ENCODE results near the gene WRAP53.
A peak's percentile ranks its signal among the peaks of the same experiment; 100 is the strongest.

The WRAP53 gene

DNA sequence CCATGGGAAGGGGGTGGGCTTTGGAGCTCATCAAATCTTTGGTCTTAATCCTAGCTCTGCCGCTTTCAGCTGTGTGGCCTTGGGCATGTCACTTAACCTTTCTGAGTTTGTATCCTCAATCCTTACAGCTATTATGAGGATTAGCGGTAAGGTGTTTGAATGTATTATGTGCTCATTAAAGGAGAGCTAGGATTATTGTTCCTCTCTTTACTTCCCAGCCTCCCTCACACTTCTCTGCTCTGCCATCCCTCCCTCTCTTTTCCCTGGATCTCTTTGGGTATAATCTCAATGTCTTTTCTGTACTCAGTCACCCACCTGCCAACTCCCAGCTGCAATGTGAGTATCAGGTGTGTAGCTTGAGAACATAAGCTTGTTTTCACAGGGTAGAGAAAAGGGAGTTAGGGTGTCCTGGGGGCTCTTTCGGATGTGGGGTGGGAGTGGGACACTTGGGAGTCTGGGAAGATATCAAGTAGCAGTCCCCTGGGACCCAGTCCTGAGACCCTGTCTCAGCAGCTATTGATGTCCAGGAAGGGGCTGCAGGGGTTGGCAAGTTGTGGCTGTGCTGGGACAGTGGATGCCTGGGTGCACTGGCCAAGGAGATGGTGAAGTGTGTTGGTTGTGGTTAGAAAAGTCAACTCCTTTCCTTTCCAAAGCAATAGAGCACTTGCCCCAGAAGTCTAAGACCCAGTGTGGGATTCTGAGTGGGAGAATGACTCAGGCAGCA lies 18.5 kb downstream of the WRAP53 start:
- H3K4me3 ChIP-seq (ENCODE audit: low read length): no peak overlapping the region
- no peak for DNase-seq (ENCODE audit: low read depth, low spot score)

GRCh38 chr17:7707446-7707845 lies 19.2 kb downstream of the WRAP53 start:
- DNase-seq (ENCODE audit: low read depth, low spot score): no peak

GRCh38 chr17:7707858-7708750 lies 19.8 kb downstream of the WRAP53 start:
- no peak for DNase-seq (ENCODE audit: low read depth, low spot score)
- H3K4me3 ChIP-seq (ENCODE audit: low read length): no peak overlapping the region

More at GRCh38 chr17:7707446-7707845, 19.2 kb downstream of the WRAP53 start:
- no peak overlapping the region for H3K4me3 ChIP-seq (ENCODE audit: low read length)

DNA sequence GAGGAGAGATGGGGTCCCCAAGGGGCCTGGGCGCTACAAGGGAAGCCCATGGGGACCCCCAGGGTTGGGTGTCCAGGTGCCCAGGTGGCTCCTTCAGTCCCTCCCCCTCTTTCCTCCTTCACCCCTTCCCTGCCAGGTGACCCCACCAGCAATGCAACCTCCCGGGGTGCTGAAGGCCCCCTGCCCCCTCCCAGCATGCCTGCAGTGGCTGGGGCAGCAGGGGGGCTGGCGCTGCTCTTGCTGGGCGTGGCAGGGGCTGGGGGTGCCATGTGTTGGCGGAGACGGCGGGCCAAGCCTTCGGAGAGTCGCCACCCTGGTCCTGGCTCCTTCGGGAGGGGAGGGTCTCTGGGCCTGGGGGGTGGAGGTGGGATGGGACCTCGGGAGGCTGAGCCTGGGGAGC lies 20.8 kb downstream of the WRAP53 start:
- no peak overlapping the region for H3K4me3 ChIP-seq (ENCODE audit: low read length)
- DNase-seq (ENCODE audit: low read depth, low spot score): no peak

DNA sequence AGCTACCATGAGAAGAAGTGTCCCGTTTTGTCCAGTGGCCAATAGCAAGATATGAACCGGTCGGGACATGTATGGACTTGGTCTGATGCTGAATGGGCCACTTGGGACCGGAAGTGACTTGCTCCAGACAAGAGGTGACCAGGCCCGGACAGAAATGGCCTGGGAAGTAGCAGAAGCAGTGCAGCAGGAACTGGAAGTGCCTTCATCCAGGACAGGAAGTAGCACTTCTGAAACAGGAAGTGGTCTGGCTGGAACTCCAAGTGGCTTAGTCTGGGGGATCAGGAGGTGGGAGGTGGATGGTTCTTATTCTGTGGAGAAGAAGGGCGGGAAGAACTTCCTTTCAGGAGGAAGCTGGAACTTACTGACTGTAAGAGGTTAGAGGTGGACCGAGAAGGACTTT lies 22.0 kb downstream of the WRAP53 start:
- no peak for DNase-seq (ENCODE audit: low read depth, low spot score)

GRCh38 chr17:7711051-7711755 lies 22.9 kb downstream of the WRAP53 start:
- peak; percentile 9 for DNase-seq (ENCODE audit: low read depth, low spot score)
- H3K4me3 ChIP-seq (ENCODE audit: low read length): no peak overlapping the region

More for the DNA sequence above, 22.0 kb downstream of the WRAP53 start:
- no peak overlapping the region for H3K4me3 ChIP-seq (ENCODE audit: low read length)

GRCh38 chr17:7712111-7712771 lies 24.0 kb downstream of the WRAP53 start:
- H3K4me3 ChIP-seq (ENCODE audit: low read length): no peak overlapping the region
- DNase-seq (ENCODE audit: low read depth, low spot score): peak; percentile 48

GRCh38 chr17:7713782-7714181 lies 25.5 kb downstream of the WRAP53 start:
- no peak overlapping the region for H3K4me3 ChIP-seq (ENCODE audit: low read length)
- peak; percentile 42 for DNase-seq (ENCODE audit: low read depth, low spot score)

DNA sequence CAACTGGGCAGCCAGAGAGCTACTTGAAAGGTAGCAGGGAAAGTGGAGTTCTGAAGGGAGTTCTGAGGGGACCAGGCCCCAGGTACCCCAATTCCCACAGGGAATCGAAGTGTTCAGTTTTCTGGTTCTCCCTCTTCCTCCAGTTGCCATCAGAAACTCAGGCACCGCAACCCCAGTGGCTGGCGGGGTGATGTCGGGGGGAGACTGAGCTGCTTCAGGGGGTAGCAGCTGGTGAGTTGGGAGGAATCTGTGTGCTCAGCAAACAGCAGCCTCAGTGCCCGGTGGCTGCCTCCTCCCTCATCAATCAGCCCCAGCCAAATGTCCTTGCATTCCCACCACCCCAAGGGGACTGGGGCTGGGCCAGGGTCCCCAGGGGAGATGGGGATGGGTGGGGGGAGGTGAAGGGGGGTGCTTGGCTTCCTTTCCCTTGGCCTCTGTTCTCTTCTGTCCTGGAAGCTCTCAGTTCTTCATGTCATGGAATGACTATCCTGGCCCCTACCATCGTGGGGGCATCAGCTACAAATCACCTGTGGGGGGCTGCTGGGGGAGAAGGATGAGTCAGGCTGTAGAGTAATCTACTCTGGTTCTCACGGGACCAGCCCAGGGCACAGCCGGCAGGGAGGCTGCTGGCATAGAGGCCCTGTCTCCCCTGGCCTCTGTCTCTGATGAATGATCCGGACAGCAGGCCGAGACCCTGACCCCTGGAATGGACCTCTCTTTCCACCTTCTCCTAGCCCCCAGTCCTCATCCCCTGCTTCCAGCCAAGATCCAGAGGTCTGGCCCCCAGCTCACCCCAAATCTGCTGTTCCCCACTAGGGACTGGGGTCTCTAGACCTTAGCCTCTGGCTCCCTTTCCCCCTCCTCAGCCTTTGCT lies 26.7 kb downstream of the WRAP53 start:
- no peak overlapping the region for H3K4me3 ChIP-seq (ENCODE audit: low read length)
- no peak for DNase-seq (ENCODE audit: low read depth, low spot score)

DNA sequence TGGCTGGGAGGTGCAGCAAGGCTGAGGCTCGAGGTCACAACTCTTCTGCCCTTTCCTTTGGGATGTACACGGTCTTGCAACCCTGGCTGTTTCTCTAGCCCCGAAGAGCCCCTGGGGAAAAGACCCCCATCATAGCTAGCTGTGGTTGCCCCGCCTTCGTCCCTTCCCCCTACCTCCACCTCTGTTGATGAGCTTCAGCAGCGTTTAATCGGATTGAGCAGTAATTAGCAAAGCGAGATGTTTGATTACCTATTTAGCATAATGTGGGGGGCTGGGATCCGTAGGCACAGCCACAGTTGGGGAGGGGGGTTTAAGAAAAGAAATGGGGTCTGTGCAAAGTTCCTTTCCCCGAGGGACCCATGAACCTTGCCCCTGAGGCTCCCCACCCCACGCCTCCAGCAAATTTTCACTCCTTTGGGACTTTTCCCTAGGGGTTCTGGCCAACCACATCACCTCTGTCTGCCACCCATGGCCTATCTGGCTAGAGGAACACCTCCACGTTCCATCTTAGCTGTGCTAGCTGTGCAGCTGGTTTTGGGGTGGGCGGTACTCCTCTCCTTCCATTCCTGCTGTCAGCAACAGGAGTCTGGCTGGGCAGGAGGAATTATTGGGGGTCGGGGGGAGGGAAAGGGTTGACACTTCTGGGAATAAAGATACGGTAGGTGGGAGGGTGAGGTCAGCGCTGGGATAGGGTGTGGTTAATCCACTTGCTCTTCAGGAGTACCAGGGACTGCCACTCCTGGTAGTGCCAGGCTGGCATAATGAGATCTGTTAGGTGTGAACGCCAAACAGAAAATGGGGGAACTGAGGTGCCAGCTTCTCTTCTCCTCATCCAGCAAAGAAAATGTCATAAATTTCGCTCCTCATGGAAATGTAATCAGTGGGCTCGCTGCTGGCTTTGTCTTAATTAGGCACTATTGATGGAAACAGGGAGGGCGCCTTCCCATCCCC lies 27.9 kb downstream of the WRAP53 start:
- no peak for DNase-seq (ENCODE audit: low read depth, low spot score)
- no peak overlapping the region for H3K4me3 ChIP-seq (ENCODE audit: low read length)

DNA sequence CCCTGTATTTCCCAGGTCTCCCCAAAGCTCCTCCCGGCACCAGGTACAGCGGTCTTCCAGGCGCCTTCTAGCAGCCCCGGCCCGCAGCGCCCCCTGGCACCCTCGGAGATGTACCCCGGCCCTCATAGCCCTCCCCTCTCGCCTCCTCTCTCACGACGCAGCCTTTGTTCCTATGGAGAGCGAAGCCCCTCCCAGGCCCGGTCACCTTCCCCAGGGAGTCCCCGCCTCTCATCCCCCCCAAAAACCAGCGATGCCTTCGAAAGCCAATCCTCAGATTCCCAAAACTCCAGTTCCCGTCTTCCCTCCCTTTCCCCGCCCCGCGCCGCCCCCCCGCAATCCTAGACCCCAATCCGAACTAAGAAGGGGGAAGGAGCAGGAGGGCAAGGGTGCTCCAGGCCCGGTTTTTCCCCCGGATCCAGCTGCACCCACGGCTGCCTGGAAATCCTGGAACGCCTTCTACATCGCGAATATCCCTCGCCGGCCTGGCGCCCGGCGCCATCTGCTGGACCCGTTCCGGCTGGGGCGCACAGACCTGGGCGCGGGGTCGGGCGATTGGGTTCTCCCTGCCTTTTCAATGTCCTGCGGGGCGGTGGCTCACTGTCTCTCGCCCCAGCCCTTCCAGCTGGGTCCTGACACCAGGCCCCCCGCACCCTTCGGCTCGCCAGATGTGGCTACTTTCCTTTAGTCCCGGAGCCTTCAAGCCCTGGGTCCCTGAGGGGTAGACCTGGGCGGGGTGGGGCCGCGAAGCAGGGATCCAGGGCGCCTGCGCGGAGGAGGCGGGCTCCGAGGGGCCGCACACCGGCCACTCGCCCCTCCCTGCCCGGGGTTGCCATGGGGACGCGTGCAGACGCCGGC lies 28.9 kb downstream of the WRAP53 start, which contains the start of gene DNAH2:
Gene DNAH2 (plus strand): TSS at position 844 of the 855 bp plus-strand sequence. CDS start 1,991 bp downstream, outside the sequence.
- no peak within 1 kb of the TSS for H3K4me3 ChIP-seq (ENCODE audit: low read length)
- no peak for DNase-seq (ENCODE audit: low read depth, low spot score)

GRCh38 chr17:7717756-7718350 lies 29.6 kb downstream of the WRAP53 start:
- H3K4me3 ChIP-seq (ENCODE audit: low read length): no peak overlapping the region
- DNase-seq (ENCODE audit: low read depth, low spot score): no peak

DNA sequence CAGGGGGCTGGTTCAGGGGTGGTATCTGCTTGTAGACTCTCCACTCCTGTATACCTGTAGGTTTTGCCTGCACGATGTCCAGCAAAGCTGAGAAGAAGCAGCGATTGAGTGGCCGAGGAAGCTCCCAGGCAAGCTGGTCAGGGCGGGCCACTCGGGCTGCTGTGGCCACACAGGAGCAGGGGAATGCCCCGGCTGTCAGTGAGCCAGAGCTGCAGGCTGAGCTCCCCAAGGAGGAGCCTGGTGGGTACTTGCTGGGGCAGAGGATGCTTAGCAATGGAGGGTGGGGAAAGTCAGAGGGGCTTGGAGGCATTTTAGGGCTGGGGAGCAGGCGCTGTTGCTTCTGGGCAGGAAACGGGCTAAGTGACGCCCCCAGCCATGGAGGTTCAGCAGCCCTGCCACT lies 31.4 kb downstream of the WRAP53 start:
- no peak overlapping the region for H3K4me3 ChIP-seq (ENCODE audit: low read length)
- DNase-seq (ENCODE audit: low read depth, low spot score): no peak

DNA sequence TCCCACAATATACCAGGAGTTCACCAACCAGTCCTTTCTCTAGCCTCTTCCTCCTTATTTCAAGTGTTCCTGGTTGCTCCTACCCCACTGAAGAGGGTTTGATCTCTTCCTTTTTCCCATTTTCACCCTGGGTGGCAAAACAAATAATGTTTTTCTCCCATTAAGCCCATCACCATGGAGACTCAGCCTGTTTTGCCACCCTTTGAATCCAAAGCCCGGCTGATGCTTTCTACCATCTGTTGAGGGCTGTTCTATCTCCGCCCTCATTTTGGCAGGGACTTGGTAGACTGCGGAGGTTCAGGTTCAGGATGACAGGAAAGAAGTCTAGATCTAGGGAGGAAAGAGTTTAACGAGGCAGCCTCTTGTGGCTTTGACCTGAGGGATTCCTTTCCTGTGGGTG lies 31.8 kb downstream of the WRAP53 start:
- no peak overlapping the region for H3K4me3 ChIP-seq (ENCODE audit: low read length)
- no peak for DNase-seq (ENCODE audit: low read depth, low spot score)

DNA sequence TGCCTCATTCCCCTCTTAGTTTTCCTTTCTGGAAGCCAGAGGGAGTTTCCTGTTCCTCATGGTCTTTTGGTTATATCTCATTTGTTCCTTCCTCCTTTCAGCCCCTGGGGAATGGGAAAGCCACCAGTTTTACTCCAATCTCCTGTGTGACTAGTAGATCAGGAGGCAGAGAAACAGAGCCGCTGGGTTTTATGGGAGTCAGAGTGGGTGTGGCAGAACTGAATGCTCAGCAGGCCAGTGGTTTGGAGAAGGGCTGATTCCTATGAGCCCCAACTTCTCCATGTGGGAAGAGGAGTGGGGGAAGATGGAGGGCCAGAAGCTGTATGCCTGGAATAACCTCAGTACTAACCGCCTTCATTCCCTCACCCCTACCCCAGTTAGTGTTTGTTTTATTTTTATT lies 33.3 kb downstream of the WRAP53 start:
- H3K4me3 ChIP-seq (ENCODE audit: low read length): no peak overlapping the region
- no peak for DNase-seq (ENCODE audit: low read depth, low spot score)

DNA sequence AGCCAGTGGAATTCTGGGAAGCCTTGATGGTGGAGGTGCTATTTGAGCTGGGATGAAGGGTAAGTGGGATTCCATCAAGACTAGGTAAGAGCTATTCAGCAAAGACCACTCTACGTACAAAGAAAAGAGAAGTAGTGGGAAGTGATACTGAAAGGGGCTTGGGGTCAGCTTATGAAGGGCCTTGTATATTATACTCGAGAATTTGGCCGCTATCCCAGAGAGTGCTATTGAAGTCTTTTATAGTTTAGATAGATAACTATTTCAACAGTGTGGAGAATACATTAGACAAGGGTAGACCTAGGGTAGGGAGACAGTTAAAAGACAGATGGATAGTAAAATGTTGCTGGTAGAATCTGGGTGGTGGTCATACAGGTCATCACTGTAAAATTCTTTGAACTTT lies 39.6 kb downstream of the WRAP53 start:
- no peak overlapping the region for H3K4me3 ChIP-seq (ENCODE audit: low read length)
- no peak for DNase-seq (ENCODE audit: low read depth, low spot score)
